Skeletal muscle cell (primary cell): ENCODE data around the gene ITGA3.
A peak's percentile ranks its signal among the peaks of the same experiment; 100 is the strongest.

Experiments
- DNase-seq: peaks from one replicate; pipeline ENCODE4 v3.0.0-alpha.2; 2010; ENCODE audit warnings: low read depth
- H3K4me3 ChIP-seq: 2 replicates; pipeline ENCODE4 v1.5.1; 2011; ENCODE audit warnings: low read depth, mild to moderate bottlenecking, control low read depth, low read length, moderate library complexity

The ITGA3 gene

GRCh38 chr17:50088952-50089825 lies 33.3 kb downstream of the ITGA3 start:
- H3K4me3 ChIP-seq: no peak overlapping the region
- DNase-seq: no peak

- DNase-seq: no peak
- H3K4me3 ChIP-seq: no peak overlapping the region
Measured at GRCh38 chr17:50090071-50090470, 34.2 kb downstream of the ITGA3 start.

DNA sequence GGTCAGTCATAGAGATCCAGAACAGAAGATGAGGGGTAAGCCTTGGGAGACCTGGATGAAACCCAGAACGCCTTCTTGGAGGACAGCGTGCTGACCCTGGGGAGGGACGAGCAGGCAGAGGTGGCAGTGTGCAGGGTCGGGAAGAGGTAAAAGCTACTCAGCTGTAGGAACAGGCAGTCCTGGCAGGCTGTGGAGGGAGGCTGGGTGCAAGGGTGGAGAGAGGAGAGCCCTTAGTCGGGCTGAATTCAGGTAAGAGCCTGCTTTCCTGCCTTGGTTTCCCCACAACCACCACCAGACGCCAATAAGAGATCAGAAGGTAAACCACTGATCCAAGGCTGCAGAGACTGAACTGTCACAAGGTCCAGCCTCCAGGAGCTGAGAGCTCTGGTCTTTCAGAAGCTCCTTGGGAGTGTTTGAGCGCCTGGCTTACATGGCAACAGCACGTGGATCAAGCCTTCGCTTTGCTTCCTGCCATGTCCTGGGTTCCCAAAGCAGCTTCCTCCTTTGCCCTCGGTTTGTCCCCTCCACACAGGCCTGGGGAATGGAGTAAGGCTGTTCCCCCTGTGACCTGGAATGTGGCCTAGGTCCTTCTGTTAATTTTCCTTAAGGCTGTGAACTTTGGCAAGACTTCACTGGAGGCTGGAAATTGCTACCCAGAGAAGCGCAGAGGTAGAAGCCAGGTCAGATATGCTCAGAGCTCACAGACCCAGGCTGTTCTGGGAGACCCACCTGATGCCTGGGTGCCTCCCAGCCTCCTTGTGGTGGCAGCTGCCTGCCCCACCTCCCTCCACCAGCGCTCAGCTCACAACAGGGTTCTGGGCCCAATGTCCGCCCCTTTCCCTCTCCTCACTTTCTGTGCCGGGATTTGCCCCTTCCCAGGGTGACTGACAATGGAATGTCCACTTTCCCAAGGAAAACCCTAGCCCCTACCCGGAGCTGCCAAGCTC lies 35.3 kb downstream of the ITGA3 start:
- DNase-seq: no peak
- no peak overlapping the region for H3K4me3 ChIP-seq

DNA sequence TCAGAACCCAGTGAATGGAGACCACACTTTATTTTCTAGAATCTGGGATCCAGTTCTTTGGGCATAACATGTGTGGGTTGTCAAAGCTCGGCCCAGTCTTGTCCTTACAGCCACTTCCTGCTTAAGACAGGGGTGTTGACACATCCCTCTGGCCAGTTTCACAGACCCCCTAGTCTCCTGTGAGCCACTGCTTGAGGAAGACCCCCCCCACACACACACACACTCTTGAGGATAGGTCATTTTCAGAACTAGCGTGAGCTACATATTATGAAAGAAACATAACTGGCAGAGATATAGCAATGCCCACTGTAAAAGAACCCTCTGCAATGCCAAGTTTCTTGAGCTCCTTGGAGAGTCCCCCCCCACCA lies 36.0 kb downstream of the ITGA3 start:
- no peak for DNase-seq
- no peak overlapping the region for H3K4me3 ChIP-seq

DNA sequence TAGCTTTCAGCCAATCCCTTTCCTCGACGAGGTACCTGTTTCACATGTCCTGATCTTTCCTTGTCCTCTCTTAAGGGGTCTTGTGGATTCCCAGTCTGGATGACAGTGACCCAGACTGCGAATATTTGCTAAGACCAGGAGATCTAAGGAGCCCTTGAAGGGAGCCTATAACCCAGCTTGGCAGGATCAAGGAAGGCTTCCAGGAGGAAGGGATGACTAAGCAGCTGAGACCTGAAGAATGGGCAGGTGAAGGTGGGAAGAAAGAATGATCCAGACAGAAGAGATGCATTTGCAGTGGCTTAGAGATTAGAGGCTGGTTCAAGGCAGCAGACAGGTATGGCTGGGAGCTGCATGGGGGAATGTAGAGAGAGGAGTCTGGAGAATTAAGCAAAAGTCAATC lies 37.3 kb downstream of the ITGA3 start:
- no peak overlapping the region for H3K4me3 ChIP-seq
- no peak for DNase-seq

- H3K4me3 ChIP-seq: no peak overlapping the region
- no peak for DNase-seq
Measured at GRCh38 chr17:50093807-50094206, 37.9 kb downstream of the ITGA3 start.

GRCh38 chr17:50094243-50094752 lies 38.4 kb downstream of the ITGA3 start:
- peak overlapping the region; percentile 88 for H3K4me3 ChIP-seq
- peak; percentile 39 for DNase-seq

- peak within 1 kb of the TSS; percentile 88 for H3K4me3 ChIP-seq
- DNase-seq: peak; percentile 81
Measured at GRCh38 chr17:50094753-50095619, 39.1 kb downstream of the ITGA3 start, which contains the start of gene PDK2. Gene PDK2 (plus strand): TSS chr17:50095351. CDS start chr17:50095436, 85 bp downstream.

DNA sequence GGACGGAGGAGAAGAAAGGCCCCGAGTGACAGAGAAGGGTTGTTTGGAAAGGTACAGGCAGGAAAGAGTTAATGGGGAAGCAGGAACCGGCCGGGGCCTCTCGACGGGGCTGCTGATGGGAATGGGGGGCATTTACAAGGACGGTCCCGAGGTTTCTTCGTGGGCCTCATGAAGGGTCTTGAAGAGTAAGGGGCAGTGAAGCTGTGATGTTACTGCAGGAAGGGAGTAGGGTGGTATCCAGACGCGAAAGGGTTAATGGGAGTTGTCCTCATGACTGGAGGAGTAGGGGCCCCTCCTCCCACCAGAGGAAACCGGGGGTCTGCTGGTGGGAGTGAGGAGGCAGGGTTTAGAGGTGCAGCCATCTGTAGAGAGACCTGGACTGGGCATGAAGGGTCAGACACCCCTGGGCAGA lies 39.7 kb downstream of the ITGA3 start:
- DNase-seq: no peak
- H3K4me3 ChIP-seq: peak overlapping the region; percentile 88

DNA sequence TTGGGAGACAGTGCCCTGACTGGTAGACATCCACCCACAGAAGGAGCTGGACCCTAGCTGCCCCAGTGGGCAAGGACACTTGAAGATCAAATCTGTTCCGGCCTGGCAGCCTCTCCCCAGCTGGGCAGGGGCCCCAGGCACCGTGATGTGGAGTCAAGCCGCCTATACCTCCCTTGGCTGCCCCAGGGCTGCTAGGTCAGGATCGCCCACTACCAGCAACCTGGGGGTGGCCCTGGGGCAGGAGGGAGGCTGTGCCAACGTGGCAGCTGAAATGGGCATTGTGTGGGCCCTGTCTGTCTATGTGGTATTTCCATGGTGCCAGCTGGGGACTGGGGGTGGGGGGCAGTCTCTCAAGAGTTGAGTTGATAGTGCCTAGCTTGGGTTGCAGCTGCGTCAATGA lies 40.2 kb downstream of the ITGA3 start:
- H3K4me3 ChIP-seq: peak overlapping the region; percentile 88
- DNase-seq: no peak

- no peak for DNase-seq
Measured at GRCh38 chr17:50096758-50097157, 40.8 kb downstream of the ITGA3 start.

DNA sequence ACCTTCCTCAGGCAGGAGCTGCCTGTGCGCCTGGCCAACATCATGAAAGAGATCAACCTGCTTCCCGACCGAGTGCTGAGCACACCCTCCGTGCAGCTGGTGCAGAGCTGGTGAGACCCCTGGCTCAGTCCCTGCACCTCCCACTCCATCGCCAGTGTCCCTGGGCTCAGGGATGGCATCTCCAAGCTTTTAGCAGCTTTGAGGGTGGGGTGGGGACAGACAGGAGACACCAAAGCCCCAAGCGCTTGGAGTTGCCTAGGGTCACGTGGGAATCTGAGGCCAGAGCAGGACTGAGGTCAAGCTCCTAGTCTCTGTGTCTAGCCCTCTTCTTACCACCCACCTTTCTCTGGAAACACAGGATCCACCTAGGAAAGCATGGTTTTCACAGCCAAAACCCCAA lies 41.5 kb downstream of the ITGA3 start:
- no peak for DNase-seq
- H3K4me3 ChIP-seq: no peak overlapping the region

More at GRCh38 chr17:50096758-50097157, 40.8 kb downstream of the ITGA3 start:
- H3K4me3 ChIP-seq: no peak overlapping the region

DNA sequence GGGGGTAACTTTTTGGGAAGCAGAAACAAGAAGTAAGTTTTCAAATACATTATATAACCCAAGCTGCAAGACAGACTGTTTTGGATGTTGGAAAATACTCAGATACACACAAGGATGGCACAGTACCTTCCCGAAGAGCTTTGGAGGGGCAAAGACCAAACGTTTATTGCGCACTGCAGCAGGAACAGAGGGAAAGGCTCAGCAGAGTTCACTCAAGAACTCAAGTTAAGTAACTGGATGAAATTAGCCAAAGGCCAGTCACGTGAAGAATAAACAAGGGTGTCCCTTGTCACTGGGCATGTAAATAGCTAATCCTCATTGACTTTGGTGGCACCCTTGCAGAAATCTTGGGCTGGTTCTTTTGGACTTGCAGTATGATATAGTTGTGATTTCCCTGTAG lies 42.0 kb downstream of the ITGA3 start:
- H3K4me3 ChIP-seq: no peak overlapping the region
- DNase-seq: no peak

- DNase-seq: no peak
- H3K4me3 ChIP-seq: no peak overlapping the region
Measured at GRCh38 chr17:50098583-50098982, 42.7 kb downstream of the ITGA3 start.

GRCh38 chr17:50099003-50099402 lies 43.1 kb downstream of the ITGA3 start:
- no peak for DNase-seq
- no peak overlapping the region for H3K4me3 ChIP-seq

DNA sequence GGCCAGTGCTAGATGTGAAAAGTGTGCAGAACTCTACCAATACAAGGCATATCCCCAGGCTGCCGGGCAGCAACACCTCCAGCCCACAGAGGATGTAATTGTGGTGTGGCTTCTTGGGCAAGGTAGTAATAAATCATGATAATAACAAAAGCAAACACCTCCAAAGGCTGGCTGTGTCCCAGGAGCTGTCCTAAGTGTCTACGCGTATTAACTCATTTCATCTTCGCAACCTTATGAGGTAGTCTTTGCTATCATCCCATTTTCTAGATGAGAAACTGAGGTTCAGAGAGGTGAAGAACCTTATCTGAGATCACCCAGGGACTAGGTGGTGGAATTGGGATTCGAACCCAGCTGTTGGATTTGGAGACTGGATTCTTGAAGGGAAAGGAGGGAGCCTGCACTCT lies 44.6 kb downstream of the ITGA3 start:
- H3K4me3 ChIP-seq: no peak overlapping the region
- DNase-seq: no peak

GRCh38 chr17:50100921-50101345 lies 45.0 kb downstream of the ITGA3 start:
- DNase-seq: no peak
- no peak overlapping the region for H3K4me3 ChIP-seq

- DNase-seq: no peak
- no peak overlapping the region for H3K4me3 ChIP-seq
Measured at GRCh38 chr17:50101346-50102163, 45.6 kb downstream of the ITGA3 start.
